Measurements from ENCODE around the gene STAT5B.

DNA sequence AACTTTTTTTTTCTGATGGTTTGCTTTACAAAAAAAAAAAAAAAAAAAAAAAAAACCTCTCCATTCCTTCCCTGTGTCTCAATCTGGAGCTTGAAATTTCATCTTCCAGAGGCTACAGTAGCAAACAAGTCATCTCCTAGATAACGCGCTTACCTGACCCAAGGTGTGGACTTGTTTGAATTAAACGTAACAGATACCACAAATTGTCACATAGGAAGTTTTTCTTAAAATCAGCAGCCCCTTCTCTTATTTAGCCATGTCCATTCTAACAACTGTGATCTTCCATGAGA is 2.0 kb downstream of the STAT5B start:
- TF ChIP-seq, protein P1, sequence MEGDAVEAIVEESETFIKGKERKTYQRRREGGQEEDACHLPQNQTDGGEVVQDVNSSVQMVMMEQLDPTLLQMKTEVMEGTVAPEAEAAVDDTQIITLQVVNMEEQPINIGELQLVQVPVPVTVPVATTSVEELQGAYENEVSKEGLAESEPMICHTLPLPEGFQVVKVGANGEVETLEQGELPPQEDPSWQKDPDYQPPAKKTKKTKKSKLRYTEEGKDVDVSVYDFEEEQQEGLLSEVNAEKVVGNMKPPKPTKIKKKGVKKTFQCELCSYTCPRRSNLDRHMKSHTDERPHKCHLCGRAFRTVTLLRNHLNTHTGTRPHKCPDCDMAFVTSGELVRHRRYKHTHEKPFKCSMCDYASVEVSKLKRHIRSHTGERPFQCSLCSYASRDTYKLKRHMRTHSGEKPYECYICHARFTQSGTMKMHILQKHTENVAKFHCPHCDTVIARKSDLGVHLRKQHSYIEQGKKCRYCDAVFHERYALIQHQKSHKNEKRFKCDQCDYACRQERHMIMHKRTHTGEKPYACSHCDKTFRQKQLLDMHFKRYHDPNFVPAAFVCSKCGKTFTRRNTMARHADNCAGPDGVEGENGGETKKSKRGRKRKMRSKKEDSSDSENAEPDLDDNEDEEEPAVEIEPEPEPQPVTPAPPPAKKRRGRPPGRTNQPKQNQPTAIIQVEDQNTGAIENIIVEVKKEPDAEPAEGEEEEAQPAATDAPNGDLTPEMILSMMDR (CRISPR knock-in tag; IDR thresholded peaks at IDR 0.05) = no peak
- TF ChIP-seq, protein P2, sequence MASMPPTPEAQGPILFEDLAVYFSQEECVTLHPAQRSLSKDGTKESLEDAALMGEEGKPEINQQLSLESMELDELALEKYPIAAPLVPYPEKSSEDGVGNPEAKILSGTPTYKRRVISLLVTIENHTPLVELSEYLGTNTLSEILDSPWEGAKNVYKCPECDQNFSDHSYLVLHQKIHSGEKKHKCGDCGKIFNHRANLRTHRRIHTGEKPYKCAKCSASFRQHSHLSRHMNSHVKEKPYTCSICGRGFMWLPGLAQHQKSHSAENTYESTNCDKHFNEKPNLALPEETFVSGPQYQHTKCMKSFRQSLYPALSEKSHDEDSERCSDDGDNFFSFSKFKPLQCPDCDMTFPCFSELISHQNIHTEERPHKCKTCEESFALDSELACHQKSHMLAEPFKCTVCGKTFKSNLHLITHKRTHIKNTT (CRISPR knock-in tag; IDR thresholded peaks at IDR 0.05) = no peak
- TF ChIP-seq TEAD2 (CRISPR knock-in tag; IDR thresholded peaks at IDR 0.05) (no peak), ZBTB7A (CRISPR knock-in tag; IDR thresholded peaks at IDR 0.05) (no peak)
- TF ChIP-seq, protein P3, sequence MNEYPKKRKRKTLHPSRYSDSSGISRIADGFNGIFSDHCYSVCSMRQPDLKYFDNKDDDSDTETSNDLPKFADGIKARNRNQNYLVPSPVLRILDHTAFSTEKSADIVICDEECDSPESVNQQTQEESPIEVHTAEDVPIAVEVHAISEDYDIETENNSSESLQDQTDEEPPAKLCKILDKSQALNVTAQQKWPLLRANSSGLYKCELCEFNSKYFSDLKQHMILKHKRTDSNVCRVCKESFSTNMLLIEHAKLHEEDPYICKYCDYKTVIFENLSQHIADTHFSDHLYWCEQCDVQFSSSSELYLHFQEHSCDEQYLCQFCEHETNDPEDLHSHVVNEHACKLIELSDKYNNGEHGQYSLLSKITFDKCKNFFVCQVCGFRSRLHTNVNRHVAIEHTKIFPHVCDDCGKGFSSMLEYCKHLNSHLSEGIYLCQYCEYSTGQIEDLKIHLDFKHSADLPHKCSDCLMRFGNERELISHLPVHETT (CRISPR knock-in tag; conservative IDR thresholded peaks at IDR 0.05) = no peak
